GM19099 (cell line): ENCODE data around the gene AUNIP.
A peak's percentile ranks its signal among the peaks of the same experiment; 100 is the strongest.

ENCODE experiments used
- POLR2A ChIP-seq: IDR thresholded peaks from 3 replicates; pipeline ENCODE4 v1.6.1; 2011; ENCODE audit warnings: low read depth; ENCODE audit not compliant: insufficient read length; ENCODE audit errors: extremely low read depth

The AUNIP gene, protein sequence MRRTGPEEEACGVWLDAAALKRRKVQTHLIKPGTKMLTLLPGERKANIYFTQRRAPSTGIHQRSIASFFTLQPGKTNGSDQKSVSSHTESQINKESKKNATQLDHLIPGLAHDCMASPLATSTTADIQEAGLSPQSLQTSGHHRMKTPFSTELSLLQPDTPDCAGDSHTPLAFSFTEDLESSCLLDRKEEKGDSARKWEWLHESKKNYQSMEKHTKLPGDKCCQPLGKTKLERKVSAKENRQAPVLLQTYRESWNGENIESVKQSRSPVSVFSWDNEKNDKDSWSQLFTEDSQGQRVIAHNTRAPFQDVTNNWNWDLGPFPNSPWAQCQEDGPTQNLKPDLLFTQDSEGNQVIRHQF

GRCh38 chr1:25858906-25859789 lies at the start of gene AUNIP:
AUNIP (minus strand) TSS chr1:25859457; CDS start chr1:25859357, 100 bp downstream.
- TF ChIP-seq POLR2A = peak; percentile 92

DNA sequence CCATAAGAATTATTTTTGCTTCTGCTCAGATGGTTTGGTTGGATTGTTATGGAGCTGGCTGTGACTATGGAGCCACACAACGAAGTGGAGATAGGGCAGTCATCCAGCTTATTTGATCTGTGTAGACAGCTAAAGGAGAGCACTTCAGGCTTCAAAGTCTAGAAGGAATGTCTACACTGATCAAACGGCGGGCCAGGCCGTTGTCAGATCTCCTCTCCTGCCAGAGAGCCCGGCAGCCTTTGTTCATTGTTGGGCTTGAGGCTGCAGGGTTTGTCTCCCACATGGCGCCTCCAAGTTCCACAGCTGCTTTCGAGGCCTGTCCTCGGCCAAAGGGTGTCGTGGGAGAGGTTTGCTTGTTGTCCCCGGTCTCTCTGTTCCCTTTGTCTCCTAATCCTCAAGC lies 49.8 kb upstream of the AUNIP start:
- no peak for TF ChIP-seq POLR2A

- TF ChIP-seq POLR2A = no peak
These were observed 48.9 kb upstream of the AUNIP start for GRCh38 chr1:25908161-25908560.

DNA sequence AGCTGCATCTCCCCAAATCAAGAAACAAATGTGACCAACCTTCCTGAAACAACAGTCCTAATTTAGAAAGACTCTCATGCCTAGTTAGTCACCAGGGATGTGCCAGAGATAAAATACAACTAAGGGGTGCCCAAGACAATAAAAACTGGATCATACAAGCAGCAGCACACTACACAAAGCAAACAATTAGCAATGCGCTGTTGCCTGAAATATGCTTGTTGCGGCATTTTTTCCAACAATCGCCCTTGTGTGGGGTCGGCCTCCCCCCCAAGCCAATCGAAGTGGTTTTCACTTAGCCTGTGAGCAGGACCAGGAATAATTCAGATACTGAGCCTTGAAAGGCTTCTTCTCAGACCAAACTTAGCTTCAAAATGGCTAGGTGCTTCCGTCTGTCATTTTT lies 48.3 kb upstream of the AUNIP start:
- no peak for TF ChIP-seq POLR2A

- no peak for TF ChIP-seq POLR2A
These were observed 47.5 kb upstream of the AUNIP start for GRCh38 chr1:25906644-25907300.

DNA sequence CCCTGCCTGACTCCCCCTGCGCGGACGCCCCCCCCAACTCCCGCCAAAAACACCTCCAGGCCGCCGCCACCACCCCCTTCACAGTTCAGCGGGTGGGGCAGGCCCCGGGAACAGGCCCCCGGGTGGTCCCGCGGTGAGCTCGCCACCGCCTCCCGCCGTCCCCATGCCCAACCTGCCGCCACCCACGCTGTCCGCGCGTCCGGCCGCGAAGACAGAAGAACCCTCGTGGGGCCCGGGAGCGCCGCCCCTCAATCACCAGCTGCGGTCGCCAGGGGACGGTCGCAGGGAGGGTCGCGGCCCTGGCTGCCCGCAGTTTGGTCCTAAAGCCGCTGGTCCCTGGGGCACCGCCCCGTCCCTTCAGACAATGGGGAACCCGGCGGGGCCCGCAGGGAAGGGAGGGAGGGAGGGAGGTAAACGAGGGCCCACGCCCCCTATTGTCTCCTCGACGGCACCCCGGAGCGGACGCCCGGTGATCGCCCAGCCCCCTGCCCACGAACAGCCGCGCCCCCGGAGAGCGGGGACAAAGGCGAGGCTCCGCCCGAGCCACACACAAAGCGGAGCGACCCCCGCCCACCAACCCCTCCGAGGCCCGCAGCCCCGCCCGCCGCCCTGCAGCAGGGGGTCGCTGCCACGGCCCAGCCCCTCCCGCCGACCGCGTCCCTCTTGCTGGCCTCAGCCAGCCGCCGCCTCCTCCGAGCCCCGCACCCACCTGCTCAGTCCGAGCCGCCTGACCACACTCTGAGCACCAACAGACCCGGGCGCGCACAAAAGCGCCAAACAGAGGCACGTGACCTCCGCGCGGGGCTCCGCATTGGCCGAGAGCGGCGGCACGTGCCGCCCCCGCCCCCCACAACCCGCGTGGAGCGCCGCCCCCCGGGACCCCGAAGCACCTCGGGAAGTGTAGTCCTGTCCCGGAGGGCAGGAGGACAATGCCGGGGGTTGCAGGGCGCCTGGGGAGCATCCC lies 46.7 kb upstream of the AUNIP start, which contains the start of gene STMN1:
Gene STMN1 (minus strand): TSS at position 740 of the 964 bp plus-strand sequence. CDS start 1,743 bp downstream, outside the sequence.
- peak; percentile 97 for TF ChIP-seq POLR2A

- no peak for TF ChIP-seq POLR2A
These were observed 45.9 kb upstream of the AUNIP start for GRCh38 chr1:25904943-25905679.

DNA sequence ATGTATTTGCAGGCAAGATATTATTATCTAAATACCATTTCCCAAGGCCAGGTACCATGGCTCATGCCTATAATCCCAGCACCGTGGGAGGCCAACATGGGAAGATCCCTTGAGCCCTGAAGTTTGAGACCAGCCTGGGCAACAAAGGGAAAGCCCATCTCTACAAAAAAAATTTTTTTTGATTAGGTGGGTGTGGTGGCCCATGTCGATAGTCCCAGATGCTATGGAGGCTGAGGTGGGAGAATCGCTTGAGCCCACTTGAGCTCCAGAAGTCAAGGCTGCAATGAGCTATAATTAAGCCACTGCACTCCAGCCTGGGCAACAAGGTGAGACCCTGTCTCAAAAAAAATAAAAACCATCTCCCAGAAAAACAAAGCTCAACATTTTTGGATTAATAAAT lies 44.7 kb upstream of the AUNIP start:
- TF ChIP-seq POLR2A = no peak

GRCh38 chr1:25902462-25902861 lies 43.2 kb upstream of the AUNIP start:
- no peak for TF ChIP-seq POLR2A

DNA sequence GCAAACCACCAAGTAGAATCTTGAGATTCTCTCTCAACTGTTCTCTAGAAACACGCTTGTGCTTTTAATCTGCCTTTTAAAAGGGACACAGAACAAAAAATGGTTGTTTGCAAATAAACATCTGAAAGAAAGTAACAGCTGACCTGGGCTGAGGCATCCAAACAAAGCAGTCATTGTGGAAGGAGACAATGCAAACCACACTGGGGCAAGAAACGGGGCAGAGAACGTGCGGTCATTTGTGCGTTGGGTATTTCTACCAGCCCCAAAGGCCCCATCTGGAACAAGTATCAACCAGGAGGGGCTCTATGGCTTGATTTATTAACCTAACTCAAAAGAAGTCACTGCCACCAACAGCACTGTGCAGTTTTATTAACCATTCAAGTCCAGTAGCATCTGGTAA lies 41.0 kb upstream of the AUNIP start:
- no peak for TF ChIP-seq POLR2A

- no peak for TF ChIP-seq POLR2A
These were observed 40.5 kb upstream of the AUNIP start for GRCh38 chr1:25899792-25900191.

DNA sequence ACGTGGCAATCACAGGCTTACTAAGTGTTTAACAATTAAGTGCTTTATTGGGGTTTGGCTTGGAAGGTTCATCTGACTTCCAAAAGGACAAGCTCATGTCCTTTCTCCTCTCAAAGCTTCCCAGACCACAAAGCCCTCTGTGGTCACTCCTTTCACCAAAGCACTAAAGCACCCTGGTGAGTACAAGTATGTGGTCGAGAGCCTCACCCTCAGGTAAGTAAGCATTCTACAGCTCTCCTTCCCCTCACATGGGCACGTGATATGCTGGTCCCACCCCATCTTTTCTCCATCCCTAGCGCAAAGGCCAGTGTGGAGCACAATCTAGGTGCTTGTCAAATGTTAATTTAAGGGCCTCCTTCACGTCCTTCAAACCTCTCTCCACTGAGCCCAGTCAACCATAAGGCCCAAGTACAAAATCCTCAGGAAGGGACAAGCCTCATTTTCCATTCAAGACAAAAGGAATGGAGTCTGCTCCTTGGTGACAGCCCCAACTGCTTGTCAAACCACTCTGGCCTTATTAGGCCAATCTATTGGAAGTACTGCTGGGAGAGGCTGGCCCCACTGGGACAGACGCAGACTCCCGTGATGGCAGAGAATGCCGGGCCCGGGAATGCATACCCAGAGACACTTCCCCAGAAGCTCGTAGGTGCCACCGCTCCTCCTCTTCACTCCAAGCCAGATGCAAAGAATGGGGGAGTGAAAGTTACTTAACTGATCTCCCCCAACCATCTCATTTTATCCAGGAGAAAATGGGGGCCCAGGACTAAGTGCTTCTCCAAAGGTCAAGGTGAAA lies 39.2 kb upstream of the AUNIP start:
- no peak for TF ChIP-seq POLR2A

- TF ChIP-seq POLR2A = no peak
These were observed 38.5 kb upstream of the AUNIP start for GRCh38 chr1:25897754-25898153.
